ENCODE results near the gene RUVBL2.
A peak's percentile ranks its signal among the peaks of the same experiment; 100 is the strongest.

Gene RUVBL2

DNA sequence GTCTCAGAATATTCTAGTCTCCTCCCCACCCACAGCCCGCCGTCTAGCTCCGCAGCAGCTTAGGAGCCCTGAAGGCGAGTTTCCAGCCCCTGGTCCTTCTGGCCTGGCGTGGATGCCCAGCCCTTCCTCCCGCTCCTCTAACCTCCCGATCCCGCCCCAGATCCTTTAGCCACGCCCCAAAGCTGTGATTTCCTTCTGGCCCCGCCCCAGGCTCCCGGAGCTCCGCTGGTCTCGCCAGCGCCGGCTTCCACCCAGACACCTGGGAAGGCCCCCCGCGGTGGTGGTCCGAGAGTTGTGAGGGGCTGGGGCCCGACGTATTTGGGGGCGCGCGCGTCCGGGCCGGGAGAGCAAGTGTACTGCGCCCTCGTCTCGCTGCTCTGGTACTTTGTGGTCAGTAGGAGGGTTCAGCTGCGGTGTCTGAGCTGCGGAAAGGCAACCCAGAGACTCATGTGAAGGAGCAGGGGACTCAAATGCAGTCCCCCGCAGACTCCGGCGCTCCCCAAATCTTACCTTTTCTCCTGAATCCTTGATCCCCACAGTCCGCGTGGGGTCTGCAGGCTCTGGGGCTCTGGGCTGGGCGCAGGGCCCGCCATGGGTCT, 64.0 kb downstream of the RUVBL2 start, which contains the start of gene CGB7:
Gene CGB7 (minus strand): TSS at position 114 of the 599 bp plus-strand sequence. CDS start 2,374 bp downstream, outside the sequence.
- Histone ChIP-seq H3K27me3 (peaks cover 76 to 81% (median 79%) of the 10 kb centered on the region in 11 experiments), H4K20me1 (peaks cover 0 to 32% (median 0%) of the 10 kb centered on the region in 11 experiments; a peak in 6 of 22 replicates), H3K9me3 (replicated peaks in 1 of 11) (no peaks in the 10 kb centered on the region), H3K4me1 (peaks cover 19 to 33% (median 27%) of the 10 kb centered on the region in 10 experiments), H3K27ac (no peak within 1 kb of the TSS), H3K36me3 (no peaks in the 10 kb centered on the region), H3K9ac (peak within 1 kb of the TSS in 2 of 11 experiments; percentile 44 to 57; a peak in 5 of 22 replicates), H3K4me3 (peak within 1 kb of the TSS; percentile 33 to 63 (median 50); a peak in 17 of 20 replicates), H3K4me2 (peak within 1 kb of the TSS; percentile 63 to 88 (median 82))
- no peak for TF ChIP-seq Cebpa-rat (IDR thresholded peaks at IDR 0.05)

DNA sequence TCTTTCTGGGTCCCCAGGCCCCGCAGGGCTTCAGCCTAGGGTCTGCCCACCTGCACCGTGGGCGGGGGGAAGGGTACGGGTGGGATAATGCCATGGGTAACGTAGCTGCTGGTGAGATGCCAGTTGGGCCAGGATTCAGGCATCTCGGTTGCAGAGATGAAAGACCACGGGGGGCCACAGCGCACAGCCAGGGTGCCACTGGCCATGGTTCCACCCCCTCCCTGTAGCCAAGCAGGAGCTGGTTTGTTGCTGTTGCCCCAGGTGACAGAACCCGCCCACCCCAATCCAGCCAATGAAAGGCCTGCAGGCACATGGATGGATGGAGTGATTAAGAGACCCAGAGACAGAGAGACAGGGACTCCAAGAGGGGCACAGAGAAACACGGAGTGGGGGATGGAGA, 64.9 kb downstream of the RUVBL2 start:
- Histone ChIP-seq H4K20me1 (peaks cover 0 to 32% (median 0%) of the 10 kb centered on the region in 11 experiments; a peak in 6 of 22 replicates), H3K4me1 (peaks cover 19 to 33% (median 27%) of the 10 kb centered on the region in 10 experiments), H3K4me2 (peak overlapping the region in 8 of 11 experiments; percentile 3 to 61 (median 34); a peak in 11 of 22 replicates), H3K27me3 (peaks cover 84 to 89% (median 88%) of the 10 kb centered on the region in 11 experiments), H3K27ac (no peak overlapping the region), H3K9me3 (replicated peaks in 1 of 11) (no peaks in the 10 kb centered on the region), H3K4me3 (no peak overlapping the region), H3K9ac (no peak overlapping the region), H3K36me3 (no peaks in the 10 kb centered on the region)
- TF ChIP-seq Cebpa-rat (IDR thresholded peaks at IDR 0.05), result no peak

DNA sequence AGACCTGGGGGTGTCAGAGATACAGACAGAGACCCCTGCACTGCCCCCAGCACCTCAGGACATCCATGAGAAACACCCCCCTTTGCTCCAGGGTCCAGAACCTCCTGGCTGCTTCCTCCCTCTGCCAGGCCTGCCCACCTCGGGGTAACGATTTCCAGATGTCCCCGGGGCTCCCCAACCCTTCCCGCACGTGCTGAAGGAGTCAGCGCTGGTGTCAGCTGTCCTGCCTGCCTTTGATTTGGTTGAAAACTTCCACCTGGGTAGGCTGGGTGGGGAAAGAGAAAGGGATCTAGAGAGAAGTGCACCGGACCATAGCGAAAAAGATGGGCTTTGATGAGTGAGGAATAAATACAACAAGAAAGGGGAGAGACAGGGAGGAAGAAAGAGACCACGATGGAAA, 65.4 kb downstream of the RUVBL2 start:
- no peak overlapping the region for H3K9ac ChIP-seq

DNA sequence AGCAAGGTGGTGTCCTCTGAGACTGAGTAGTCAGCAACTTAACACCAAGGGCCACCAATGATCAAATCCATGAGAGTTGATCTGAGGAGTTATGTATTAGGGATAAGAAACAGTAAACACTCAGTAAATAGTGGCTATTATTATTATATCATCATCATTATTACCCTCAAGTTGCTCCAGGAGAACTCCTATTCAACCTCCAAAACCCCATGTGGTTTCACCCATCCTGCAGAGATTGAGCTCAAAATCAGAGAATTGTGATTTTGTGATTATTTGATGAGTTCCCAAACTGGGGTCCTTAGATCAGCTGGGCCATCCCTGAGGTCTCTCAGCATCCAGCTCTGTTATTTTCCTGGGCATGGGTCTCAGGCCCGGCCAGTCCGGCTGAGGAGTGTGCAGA, 67.3 kb downstream of the RUVBL2 start:
- Histone ChIP-seq H3K27me3 (peaks cover 100% of the 10 kb centered on the region in 11 experiments), H3K36me3 (no peaks in the 10 kb centered on the region), H3K4me1 (peaks cover 19 to 35% (median 26%) of the 10 kb centered on the region in 10 experiments), H3K9ac (no peak overlapping the region), H3K27ac (no peak overlapping the region), H3K4me3 (no peak overlapping the region), H3K4me2 (no peak overlapping the region), H3K9me3 (replicated peaks in 1 of 11) (no peaks in the 10 kb centered on the region), H4K20me1 (peaks cover 0 to 34% (median 0%) of the 10 kb centered on the region in 11 experiments; a peak in 7 of 22 replicates)
- no peak for TF ChIP-seq Cebpa-rat (IDR thresholded peaks at IDR 0.05)

More for the DNA sequence above, 65.4 kb downstream of the RUVBL2 start:
- Histone ChIP-seq H3K27ac (no peak overlapping the region), H4K20me1 (peaks cover 0 to 32% (median 0%) of the 10 kb centered on the region in 11 experiments; a peak in 7 of 22 replicates), H3K4me2 (peak overlapping the region in 8 of 11 experiments; percentile 3 to 61 (median 34); a peak in 12 of 22 replicates), H3K4me3 (no peak overlapping the region), H3K36me3 (no peaks in the 10 kb centered on the region), H3K4me1 (peaks cover 19 to 33% (median 27%) of the 10 kb centered on the region in 10 experiments), H3K27me3 (peaks cover 89 to 94% (median 92%) of the 10 kb centered on the region in 11 experiments), H3K9me3 (replicated peaks in 1 of 11) (no peaks in the 10 kb centered on the region)
- no peak for TF ChIP-seq Cebpa-rat (IDR thresholded peaks at IDR 0.05)

DNA sequence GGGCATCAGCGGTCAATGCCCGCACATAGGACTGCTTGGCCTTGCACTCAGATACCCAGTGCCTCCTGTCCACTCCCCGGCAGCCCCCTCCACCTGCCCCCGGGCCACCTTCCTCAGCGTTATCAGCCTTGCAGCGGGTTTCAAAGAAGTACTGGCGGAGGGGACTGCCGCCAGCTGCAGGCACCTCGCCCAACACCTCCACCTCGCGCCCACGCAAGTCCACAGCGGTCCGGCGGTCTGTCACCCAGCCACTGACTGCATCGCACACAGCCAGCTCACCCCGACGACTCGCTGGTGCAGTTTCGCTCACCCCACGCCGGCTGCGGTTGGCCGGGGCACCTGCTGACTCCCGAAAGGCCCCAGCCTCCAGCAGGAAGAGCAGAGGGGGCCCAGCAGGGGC, 67.8 kb downstream of the RUVBL2 start:
- peaks cover 100% of the 10 kb centered on the region in 11 experiments for H3K27me3 ChIP-seq
- H3K4me1 ChIP-seq, result peaks cover 14 to 30% (median 21%) of the 10 kb centered on the region in 10 experiments
- TF ChIP-seq Cebpa-rat (IDR thresholded peaks at IDR 0.05), result no peak
- H3K4me3 ChIP-seq, result no peak overlapping the region
- H4K20me1 ChIP-seq, result peaks cover 0 to 34% (median 0%) of the 10 kb centered on the region in 11 experiments; a peak in 7 of 22 replicates
- no peaks in the 10 kb centered on the region for H3K36me3 ChIP-seq
- H3K9me3 ChIP-seq (replicated peaks in 1 of 11), result no peaks in the 10 kb centered on the region
- peak overlapping the region in 1 of 11 experiments; percentile 35; a peak in 1 of 22 replicates for H3K4me2 ChIP-seq
- no peak overlapping the region for H3K9ac ChIP-seq
- H3K27ac ChIP-seq, result no peak overlapping the region

DNA sequence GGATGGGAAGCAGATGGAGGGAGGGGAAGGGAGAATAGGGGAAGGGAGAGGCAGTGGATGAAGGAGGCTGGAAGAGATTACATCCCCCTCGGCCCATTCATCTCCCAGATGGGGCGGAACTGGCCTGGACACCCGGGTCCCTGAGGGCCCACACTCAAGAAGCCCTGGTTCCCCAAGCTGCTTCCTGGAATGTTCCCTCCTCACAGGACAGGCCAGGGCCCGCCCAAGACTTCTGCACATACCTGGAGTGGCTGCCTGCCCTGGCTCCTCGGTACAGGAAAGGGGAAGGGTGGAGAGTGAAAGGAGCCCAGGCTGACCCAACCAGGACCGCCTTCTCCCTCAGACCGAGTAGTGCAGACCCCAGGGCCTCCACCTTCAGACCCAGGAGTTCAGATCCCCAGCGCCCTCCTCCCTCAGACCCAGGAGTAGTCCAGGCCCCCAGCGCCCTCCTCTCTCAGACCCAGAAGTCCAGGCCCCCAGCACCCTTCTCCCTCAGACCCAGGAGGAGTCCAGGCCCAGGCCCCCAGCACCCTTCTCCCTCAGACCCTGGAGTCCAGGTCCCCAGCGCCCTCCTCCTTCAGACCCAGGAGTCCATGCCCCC, 70.4 kb downstream of the RUVBL2 start:
- Histone ChIP-seq H3K9me3 (replicated peaks in 1 of 11) (no peaks in the 10 kb centered on the region), H3K9ac (no peak overlapping the region), H3K4me1 (peaks cover 0 to 8% (median 2%) of the 10 kb centered on the region in 10 experiments; a peak in 10 of 20 replicates), H3K36me3 (no peaks in the 10 kb centered on the region), H3K4me2 (peak overlapping the region in 8 of 11 experiments; percentile 11 to 52 (median 32); a peak in 8 of 22 replicates), H3K27ac (no peak overlapping the region), H4K20me1 (peaks cover 0 to 17% (median 0%) of the 10 kb centered on the region in 11 experiments; a peak in 6 of 22 replicates), H3K4me3 (peak overlapping the region in 1 of 10 experiments; percentile 38; a peak in 1 of 20 replicates), H3K27me3 (peaks cover 90 to 100% (median 98%) of the 10 kb centered on the region in 11 experiments)
- no peak for TF ChIP-seq Cebpa-rat (IDR thresholded peaks at IDR 0.05)

DNA sequence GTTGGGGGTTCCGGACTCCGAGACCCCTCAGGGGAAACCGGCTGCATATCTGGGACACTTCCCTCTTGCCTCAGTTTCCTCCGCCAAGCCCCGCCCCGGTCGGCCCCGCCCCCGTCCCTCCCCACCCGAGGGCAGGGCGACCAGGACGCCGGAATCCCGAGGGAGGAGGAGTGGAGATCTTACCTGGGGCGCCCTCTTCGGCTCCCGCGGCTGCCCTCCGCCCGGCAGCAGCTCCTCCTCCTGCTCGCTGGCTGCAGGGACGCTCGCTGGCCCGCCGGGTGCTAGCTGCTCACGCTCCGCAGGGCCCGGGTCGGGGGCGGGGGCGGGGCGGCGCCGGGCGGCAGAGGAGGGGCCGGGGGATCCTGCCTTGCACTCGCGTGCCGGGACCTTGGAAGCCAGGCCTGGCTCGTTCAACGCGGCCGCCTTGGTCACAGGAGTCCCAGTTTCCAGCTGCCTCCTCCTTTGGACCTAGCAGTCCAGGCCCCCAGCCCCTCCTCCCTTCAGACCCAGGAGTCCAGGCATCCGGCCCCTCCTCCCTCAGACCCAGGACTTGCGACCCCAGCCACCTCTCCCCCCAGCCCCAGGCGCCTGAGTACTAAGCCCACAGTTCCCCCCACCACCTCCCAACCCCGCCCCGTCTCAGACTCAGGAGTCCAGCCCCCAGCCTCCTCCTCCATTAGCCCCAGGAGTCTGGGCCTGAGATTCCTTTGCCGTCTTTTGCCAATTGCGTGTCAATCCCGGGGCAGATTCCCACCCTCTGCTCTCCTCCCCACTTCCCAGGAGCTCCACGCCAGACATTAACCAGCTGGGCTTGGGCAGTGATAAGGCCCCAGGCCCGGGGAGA, 71.3 kb downstream of the RUVBL2 start, which contains the start of gene NTF4:
Gene NTF4 (minus strand): TSS at position 51 of the 844 bp plus-strand sequence. CDS start 2,821 bp downstream, outside the sequence.
- Histone ChIP-seq H4K20me1 (peaks cover 0 to 17% (median 0%) of the 10 kb centered on the region in 11 experiments; a peak in 6 of 22 replicates), H3K27ac (no peak within 1 kb of the TSS), H3K9ac (no peak within 1 kb of the TSS), H3K4me2 (peak within 1 kb of the TSS in 8 of 11 experiments; percentile 11 to 52 (median 32); a peak in 9 of 22 replicates), H3K4me3 (peak within 1 kb of the TSS in 1 of 10 experiments; percentile 38; a peak in 1 of 20 replicates), H3K4me1 (peaks cover 0 to 4% (median 0%) of the 10 kb centered on the region in 10 experiments; a peak in 2 of 20 replicates), H3K36me3 (no peaks in the 10 kb centered on the region), H3K27me3 (peaks cover 81 to 94% (median 89%) of the 10 kb centered on the region in 11 experiments), H3K9me3 (replicated peaks in 1 of 11) (no peaks in the 10 kb centered on the region)
- TF ChIP-seq Cebpa-rat (IDR thresholded peaks at IDR 0.05), result no peak
